UCSD-AML1 (cell line): ENCODE results near the gene RAD51AP1.
"Not testable (repeated sequence)": the region's sequence is repeated elsewhere in the genome, so short reads cannot be mapped to it uniquely, and the experiment has no call there.

Experiments
- DNase-seq: peaks from one replicate; lab custom pipeline; 2025; ENCODE audit not compliant: unreplicated experiment; lab: John Stamatoyannopoulos, UW

Gene RAD51AP1

GRCh38 chr12:4538207-4539160, at the start of gene RAD51AP1:
Gene RAD51AP1 (plus strand): TSS chr12:4538890. CDS start chr12:4538940, 50 bp downstream.
- DNase-seq: peak; percentile 94

- no peak for DNase-seq
These were observed 49.1 kb upstream of the RAD51AP1 start for GRCh38 chr12:4489556-4489955.

- no peak for DNase-seq
These were observed 47.7 kb upstream of the RAD51AP1 start for GRCh38 chr12:4490973-4491372.

GRCh38 chr12:4496145-4496838, 42.4 kb upstream of the RAD51AP1 start:
- DNase-seq: no peak

- no peak for DNase-seq
These were observed 39.5 kb upstream of the RAD51AP1 start for GRCh38 chr12:4499186-4499585.

- DNase-seq: no peak
These were observed 33.2 kb upstream of the RAD51AP1 start for GRCh38 chr12:4505376-4505986.

- DNase-seq: no peak
These were observed 32.3 kb upstream of the RAD51AP1 start for GRCh38 chr12:4506430-4506829.

- DNase-seq: no peak
These were observed 31.8 kb upstream of the RAD51AP1 start for GRCh38 chr12:4506870-4507269.

- DNase-seq: not testable (repeated sequence)
These were observed 30.2 kb upstream of the RAD51AP1 start for GRCh38 chr12:4508503-4508902.

- not testable (repeated sequence) for DNase-seq
These were observed 29.4 kb upstream of the RAD51AP1 start for GRCh38 chr12:4509269-4509668.

- DNase-seq: no peak
These were observed 20.5 kb upstream of the RAD51AP1 start for GRCh38 chr12:4518106-4518728.

- DNase-seq: not testable (repeated sequence)
These were observed 15.2 kb upstream of the RAD51AP1 start for GRCh38 chr12:4523443-4523842.

GRCh38 chr12:4526923-4527546, 11.7 kb upstream of the RAD51AP1 start:
- DNase-seq: no peak

- no peak for DNase-seq
These were observed 8.5 kb upstream of the RAD51AP1 start for GRCh38 chr12:4530160-4530559.

- DNase-seq: no peak
These were observed 7.6 kb upstream of the RAD51AP1 start for GRCh38 chr12:4530982-4531586.

- no peak for DNase-seq
These were observed 3.6 kb upstream of the RAD51AP1 start for GRCh38 chr12:4535092-4535491.

GRCh38 chr12:4535871-4536270, 2.8 kb upstream of the RAD51AP1 start:
- DNase-seq: no peak

GRCh38 chr12:4539167-4539870, 629 bp downstream of the RAD51AP1 start:
- DNase-seq: no peak

- no peak for DNase-seq
These were observed 1.5 kb downstream of the RAD51AP1 start for GRCh38 chr12:4540170-4540569.

GRCh38 chr12:4540638-4541037, 1.9 kb downstream of the RAD51AP1 start:
- no peak for DNase-seq
